HL-60 (cell line): ENCODE results near the gene HS1BP3.
A peak's percentile ranks its signal among the peaks of the same experiment; 100 is the strongest.

ENCODE experiments used
- DNase-seq, 2 experiments: peaks; one replicate each; pipeline ENCODE4 v3.0.0-alpha.2; 2010 to 2020; ENCODE audit warnings: low read depth in 1 of 2, low spot score in 1 of 2
- H3K27ac ChIP-seq: fragments of 250-450 bp; sonication (Bioruptor Pico); replicated peaks from 2 replicates; pipeline ENCODE4 v1.5.1; 2020; ENCODE audit warnings: mild to moderate bottlenecking, moderate library complexity
- H3K27me3 ChIP-seq: fragments of 250-450 bp; sonication (Bioruptor Pico); 2 replicates; pipeline ENCODE4 v1.5.1; 2021; ENCODE audit warnings: mild to moderate bottlenecking, moderate library complexity; ENCODE audit not compliant: insufficient read depth, poor library complexity, severe bottlenecking
- H3K4me3 ChIP-seq: replicated peaks from 2 replicates; pipeline ENCODE4 v1.5.1; 2011; ENCODE audit warnings: mild to moderate bottlenecking, control low read depth, low read length; ENCODE audit not compliant: insufficient read depth
- GABPA ChIP-seq: IDR thresholded peaks from 2 replicates; pipeline ENCODE4 v1.6.1; 2012; ENCODE audit warnings: low read depth
- POLR2AphosphoS5 ChIP-seq: IDR thresholded peaks from 2 replicates; pipeline ENCODE4 v1.6.1; 2012; ENCODE audit warnings: low read depth
- SPI1 ChIP-seq: IDR thresholded peaks from 2 replicates; pipeline ENCODE4 v1.6.1; 2012; ENCODE audit warnings: low read depth, mild to moderate bottlenecking, borderline replicate concordance
- TF ChIP-seq, protein P1 (sequence below): IDR thresholded peaks from one replicate; pipeline ENCODE4 v1.5.1; 2011; ENCODE audit warnings: low read length, control low read depth, inconsistent platforms; ENCODE audit not compliant: insufficient read depth
- TF ChIP-seq, protein P2 (sequence below): IDR thresholded peaks from 2 replicates; pipeline ENCODE4 v1.6.1; 2012; ENCODE audit warnings: low read depth; ENCODE audit not compliant: insufficient replicate concordance

HS1BP3 gene

DNA sequence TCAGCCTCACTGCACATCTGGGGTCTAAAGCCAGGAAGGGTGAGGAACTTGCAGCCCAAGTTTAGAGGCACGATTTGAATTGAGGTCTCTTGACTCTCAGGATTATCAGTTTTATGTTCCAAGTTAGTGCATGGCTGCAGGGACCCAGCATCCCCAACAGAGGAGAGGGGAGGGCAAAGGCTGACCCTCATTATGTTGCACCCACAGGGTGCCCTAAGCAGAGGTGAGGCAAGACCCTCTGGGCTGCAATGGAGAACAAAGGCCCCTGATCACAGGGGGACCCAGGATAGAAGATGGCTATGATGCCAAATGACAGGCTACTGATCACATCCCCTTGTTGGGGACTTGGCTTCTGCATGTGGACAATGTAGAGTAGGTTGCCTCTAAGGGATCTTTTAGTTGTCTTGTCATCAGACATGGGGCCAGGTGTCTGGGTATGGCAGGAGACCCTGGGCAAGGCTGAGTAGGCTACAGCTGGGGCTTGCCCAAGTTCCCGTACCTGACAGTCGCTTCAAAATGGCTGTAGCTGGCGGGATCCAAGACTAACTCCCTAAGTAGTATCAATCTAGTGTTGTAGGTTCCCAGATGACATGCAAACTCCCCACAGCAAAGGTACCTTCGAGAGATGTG, 11.5 kb upstream of the HS1BP3 start:
- no peak overlapping the region for H3K4me3 ChIP-seq
- no peak overlapping the region for H3K27ac ChIP-seq
- no peak for DNase-seq
- H3K27me3 ChIP-seq = peaks cover 33% of the 10 kb centered on the region
- TF ChIP-seq, protein P1, sequence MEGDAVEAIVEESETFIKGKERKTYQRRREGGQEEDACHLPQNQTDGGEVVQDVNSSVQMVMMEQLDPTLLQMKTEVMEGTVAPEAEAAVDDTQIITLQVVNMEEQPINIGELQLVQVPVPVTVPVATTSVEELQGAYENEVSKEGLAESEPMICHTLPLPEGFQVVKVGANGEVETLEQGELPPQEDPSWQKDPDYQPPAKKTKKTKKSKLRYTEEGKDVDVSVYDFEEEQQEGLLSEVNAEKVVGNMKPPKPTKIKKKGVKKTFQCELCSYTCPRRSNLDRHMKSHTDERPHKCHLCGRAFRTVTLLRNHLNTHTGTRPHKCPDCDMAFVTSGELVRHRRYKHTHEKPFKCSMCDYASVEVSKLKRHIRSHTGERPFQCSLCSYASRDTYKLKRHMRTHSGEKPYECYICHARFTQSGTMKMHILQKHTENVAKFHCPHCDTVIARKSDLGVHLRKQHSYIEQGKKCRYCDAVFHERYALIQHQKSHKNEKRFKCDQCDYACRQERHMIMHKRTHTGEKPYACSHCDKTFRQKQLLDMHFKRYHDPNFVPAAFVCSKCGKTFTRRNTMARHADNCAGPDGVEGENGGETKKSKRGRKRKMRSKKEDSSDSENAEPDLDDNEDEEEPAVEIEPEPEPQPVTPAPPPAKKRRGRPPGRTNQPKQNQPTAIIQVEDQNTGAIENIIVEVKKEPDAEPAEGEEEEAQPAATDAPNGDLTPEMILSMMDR = no peak
- TF ChIP-seq SPI1 (no peak), POLR2AphosphoS5 (no peak), GABPA (no peak)
- TF ChIP-seq, protein P2, sequence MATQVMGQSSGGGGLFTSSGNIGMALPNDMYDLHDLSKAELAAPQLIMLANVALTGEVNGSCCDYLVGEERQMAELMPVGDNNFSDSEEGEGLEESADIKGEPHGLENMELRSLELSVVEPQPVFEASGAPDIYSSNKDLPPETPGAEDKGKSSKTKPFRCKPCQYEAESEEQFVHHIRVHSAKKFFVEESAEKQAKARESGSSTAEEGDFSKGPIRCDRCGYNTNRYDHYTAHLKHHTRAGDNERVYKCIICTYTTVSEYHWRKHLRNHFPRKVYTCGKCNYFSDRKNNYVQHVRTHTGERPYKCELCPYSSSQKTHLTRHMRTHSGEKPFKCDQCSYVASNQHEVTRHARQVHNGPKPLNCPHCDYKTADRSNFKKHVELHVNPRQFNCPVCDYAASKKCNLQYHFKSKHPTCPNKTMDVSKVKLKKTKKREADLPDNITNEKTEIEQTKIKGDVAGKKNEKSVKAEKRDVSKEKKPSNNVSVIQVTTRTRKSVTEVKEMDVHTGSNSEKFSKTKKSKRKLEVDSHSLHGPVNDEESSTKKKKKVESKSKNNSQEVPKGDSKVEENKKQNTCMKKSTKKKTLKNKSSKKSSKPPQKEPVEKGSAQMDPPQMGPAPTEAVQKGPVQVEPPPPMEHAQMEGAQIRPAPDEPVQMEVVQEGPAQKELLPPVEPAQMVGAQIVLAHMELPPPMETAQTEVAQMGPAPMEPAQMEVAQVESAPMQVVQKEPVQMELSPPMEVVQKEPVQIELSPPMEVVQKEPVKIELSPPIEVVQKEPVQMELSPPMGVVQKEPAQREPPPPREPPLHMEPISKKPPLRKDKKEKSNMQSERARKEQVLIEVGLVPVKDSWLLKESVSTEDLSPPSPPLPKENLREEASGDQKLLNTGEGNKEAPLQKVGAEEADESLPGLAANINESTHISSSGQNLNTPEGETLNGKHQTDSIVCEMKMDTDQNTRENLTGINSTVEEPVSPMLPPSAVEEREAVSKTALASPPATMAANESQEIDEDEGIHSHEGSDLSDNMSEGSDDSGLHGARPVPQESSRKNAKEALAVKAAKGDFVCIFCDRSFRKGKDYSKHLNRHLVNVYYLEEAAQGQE = no peak

- no peak overlapping the region for H3K4me3 ChIP-seq
- H3K27me3 ChIP-seq = peaks cover 30% of the 10 kb centered on the region
- peak; percentile 38 to 64 for DNase-seq
- H3K27ac ChIP-seq = no peak overlapping the region
- TF ChIP-seq, protein P1 = peak; percentile 97
- TF ChIP-seq POLR2AphosphoS5 (no peak), GABPA (no peak), SPI1 (no peak)
Measured at GRCh38 chr2:20661421-20662307, 10.8 kb upstream of the HS1BP3 start.

GRCh38 chr2:20660506-20661420, 9.9 kb upstream of the HS1BP3 start:
- TF ChIP-seq POLR2AphosphoS5 (no peak), GABPA (no peak), SPI1 (no peak)
- TF ChIP-seq, protein P1 = no peak
- DNase-seq = no peak
- Histone ChIP-seq H3K4me3 (no peak overlapping the region), H3K27ac (no peak overlapping the region), H3K27me3 (peaks cover 21% of the 10 kb centered on the region)
